Measurements from ENCODE around the gene BECN2.

BECN2 gene

GRCh38 chr1:242002072-242002471 lies 44.5 kb downstream of the BECN2 start:
- Histone ChIP-seq H3K4me1 (ENCODE audit: control insufficient read depth in 1 of 2, insufficient read depth in 1 of 2, low read depth in 1 of 2, low read length in 1 of 2) (peaks cover 0 to 3% of the 10 kb centered on the region in 2 experiments), H3K27ac (no peak overlapping the region), H3K4me3 (ENCODE audit: low read depth in 1 of 2, low read length in 1 of 2) (no peak overlapping the region), H3K9me3 (no peaks in the 10 kb centered on the region), H3K36me3 (no peaks in the 10 kb centered on the region), H3K27me3 (no peaks in the 10 kb centered on the region)
- TF ChIP-seq, protein P1, sequence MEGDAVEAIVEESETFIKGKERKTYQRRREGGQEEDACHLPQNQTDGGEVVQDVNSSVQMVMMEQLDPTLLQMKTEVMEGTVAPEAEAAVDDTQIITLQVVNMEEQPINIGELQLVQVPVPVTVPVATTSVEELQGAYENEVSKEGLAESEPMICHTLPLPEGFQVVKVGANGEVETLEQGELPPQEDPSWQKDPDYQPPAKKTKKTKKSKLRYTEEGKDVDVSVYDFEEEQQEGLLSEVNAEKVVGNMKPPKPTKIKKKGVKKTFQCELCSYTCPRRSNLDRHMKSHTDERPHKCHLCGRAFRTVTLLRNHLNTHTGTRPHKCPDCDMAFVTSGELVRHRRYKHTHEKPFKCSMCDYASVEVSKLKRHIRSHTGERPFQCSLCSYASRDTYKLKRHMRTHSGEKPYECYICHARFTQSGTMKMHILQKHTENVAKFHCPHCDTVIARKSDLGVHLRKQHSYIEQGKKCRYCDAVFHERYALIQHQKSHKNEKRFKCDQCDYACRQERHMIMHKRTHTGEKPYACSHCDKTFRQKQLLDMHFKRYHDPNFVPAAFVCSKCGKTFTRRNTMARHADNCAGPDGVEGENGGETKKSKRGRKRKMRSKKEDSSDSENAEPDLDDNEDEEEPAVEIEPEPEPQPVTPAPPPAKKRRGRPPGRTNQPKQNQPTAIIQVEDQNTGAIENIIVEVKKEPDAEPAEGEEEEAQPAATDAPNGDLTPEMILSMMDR (IDR thresholded peaks at IDR 0.05) = no peak

- TF ChIP-seq, protein P1 (IDR thresholded peaks at IDR 0.05) = no peak
- Histone ChIP-seq H3K27me3 (no peaks in the 10 kb centered on the region), H3K4me3 (ENCODE audit: low read depth in 1 of 2, low read length in 1 of 2) (no peak overlapping the region), H3K9me3 (no peaks in the 10 kb centered on the region), H3K36me3 (no peaks in the 10 kb centered on the region), H3K27ac (no peak overlapping the region), H3K4me1 (ENCODE audit: control insufficient read depth in 1 of 2, insufficient read depth in 1 of 2, low read depth in 1 of 2, low read length in 1 of 2) (peaks cover 0 to 3% of the 10 kb centered on the region in 2 experiments)
Measured at GRCh38 chr1:242002510-242002909, 44.9 kb downstream of the BECN2 start.

DNA sequence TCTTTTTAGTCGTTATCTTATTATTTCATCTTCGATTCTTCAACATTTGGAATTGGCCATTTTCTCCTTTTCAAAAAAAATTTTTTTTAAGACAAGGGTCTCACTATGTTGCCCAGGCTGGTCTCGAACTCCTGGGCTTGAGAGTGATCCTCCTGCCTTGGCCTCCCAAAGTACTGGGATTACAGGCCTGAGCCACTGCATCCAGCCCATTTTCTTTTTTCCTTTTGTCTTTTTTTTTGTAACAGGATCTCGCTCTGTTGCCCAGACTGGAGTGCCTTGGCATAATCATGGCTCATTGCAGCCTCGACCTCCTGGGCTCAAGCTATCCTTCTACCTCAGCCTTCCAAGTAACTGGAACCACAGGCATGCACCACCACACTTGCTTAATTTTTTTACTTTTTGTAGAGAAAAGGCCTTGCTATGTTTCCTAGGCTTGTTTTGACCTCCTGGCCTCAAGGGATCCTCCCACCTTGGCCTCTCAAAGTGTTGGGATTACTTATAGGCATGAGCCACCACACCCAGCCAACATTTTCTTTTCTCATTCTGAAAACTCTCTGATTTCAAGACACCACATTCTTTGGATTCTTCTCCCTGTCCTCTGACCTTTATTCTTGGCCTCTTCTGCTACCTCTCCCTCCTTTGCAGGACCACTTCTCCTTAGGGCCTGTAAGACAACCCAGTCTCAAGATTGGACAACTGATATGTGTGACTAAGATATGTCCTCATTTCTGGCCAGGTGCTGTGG lies 47.4 kb downstream of the BECN2 start:
- no peaks in the 10 kb centered on the region for H3K27me3 ChIP-seq
- no peak overlapping the region for H3K4me3 ChIP-seq (ENCODE audit: low read depth in 1 of 2, low read length in 1 of 2)
- TF ChIP-seq, protein P1 (IDR thresholded peaks at IDR 0.05) = no peak
- H3K27ac ChIP-seq = no peak overlapping the region
- H3K36me3 ChIP-seq = no peaks in the 10 kb centered on the region
- H3K9me3 ChIP-seq = no peaks in the 10 kb centered on the region
- no peaks in the 10 kb centered on the region for H3K4me1 ChIP-seq (ENCODE audit: control insufficient read depth in 1 of 2, insufficient read depth in 1 of 2, low read depth in 1 of 2, low read length in 1 of 2)

GRCh38 chr1:242005866-242006535 lies 48.4 kb downstream of the BECN2 start:
- H3K36me3 ChIP-seq = no peaks in the 10 kb centered on the region
- H3K9me3 ChIP-seq = no peaks in the 10 kb centered on the region
- H3K27ac ChIP-seq = no peak overlapping the region
- no peaks in the 10 kb centered on the region for H3K4me1 ChIP-seq (ENCODE audit: control insufficient read depth in 1 of 2, insufficient read depth in 1 of 2, low read depth in 1 of 2, low read length in 1 of 2)
- no peak overlapping the region for H3K4me3 ChIP-seq (ENCODE audit: low read depth in 1 of 2, low read length in 1 of 2)
- H3K27me3 ChIP-seq = no peaks in the 10 kb centered on the region
- TF ChIP-seq, protein P1 (IDR thresholded peaks at IDR 0.05) = no peak

DNA sequence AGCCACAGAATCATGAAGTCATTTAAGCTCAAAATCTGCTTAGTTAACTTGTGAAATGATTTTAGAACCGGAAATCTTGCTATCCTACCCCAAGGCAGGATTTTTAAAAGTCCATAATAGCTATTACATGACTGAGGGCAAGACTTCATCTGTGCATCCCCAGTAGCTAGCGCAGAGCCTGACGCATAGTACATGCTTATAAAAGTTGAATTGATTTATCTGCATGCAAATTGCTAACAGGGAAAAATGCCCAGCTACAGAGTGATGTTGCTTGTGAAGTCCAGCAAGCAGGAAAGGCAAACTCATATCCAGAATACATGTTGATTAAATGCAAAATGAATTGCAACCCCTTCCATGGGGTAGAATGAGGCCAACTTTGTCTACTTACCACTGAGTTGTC lies 49.4 kb downstream of the BECN2 start:
- Histone ChIP-seq H3K27ac (no peak overlapping the region), H3K4me1 (ENCODE audit: control insufficient read depth in 1 of 2, insufficient read depth in 1 of 2, low read depth in 1 of 2, low read length in 1 of 2) (no peaks in the 10 kb centered on the region), H3K4me3 (ENCODE audit: low read depth in 1 of 2, low read length in 1 of 2) (no peak overlapping the region), H3K36me3 (no peaks in the 10 kb centered on the region), H3K9me3 (no peaks in the 10 kb centered on the region), H3K27me3 (no peaks in the 10 kb centered on the region)
- TF ChIP-seq, protein P1 (IDR thresholded peaks at IDR 0.05) = no peak

Data from neutrophil (primary cell).